OCI-LY3 (cell line): Measurements from ENCODE around the gene ARHGAP22.

Source experiments
- H2AFZ ChIP-seq: fragments of 200-600, 300-600 bp; shearing (Covaris generic); 2 replicates; pipeline ENCODE4 v1.6.0; 2014; ENCODE audit warnings: antibody characterized with exemption, low read depth, low read length
- H3K27ac ChIP-seq: fragments of 200-600, 300-600 bp; sonication (generic); 2 replicates; pipeline ENCODE4 v1.5.1; 2014; ENCODE audit warnings: mild to moderate bottlenecking, low read length, moderate library complexity, mixed read lengths
- H3K27me3 ChIP-seq: fragments of 200-600, 300-600 bp; sonication (generic); 2 replicates; pipeline ENCODE4 v1.6.1; 2014; ENCODE audit warnings: low read depth, low read length, mixed read lengths
- H3K36me3 ChIP-seq: fragments of 200-600, 300-600 bp; sonication (generic); replicated peaks from 2 replicates; pipeline ENCODE3; 2014; ENCODE audit warnings: low read depth, low read length, mixed read lengths
- H3K4me1 ChIP-seq: fragments of 300-600, 200-600 bp; sonication (generic); 2 replicates; pipeline ENCODE4 v1.6.1; 2014; ENCODE audit warnings: low read length, mixed read lengths
- H3K4me2 ChIP-seq: fragments of 200-600, 300-600 bp; sonication (generic); 2 replicates; pipeline ENCODE4 v1.6.1; 2014; ENCODE audit warnings: low read length, mixed read lengths
- H3K4me3 ChIP-seq: fragments of 300-600, 200-600 bp; sonication (generic); 2 replicates; pipeline ENCODE4 v1.5.1; 2014; ENCODE audit warnings: antibody characterized with exemption, mild to moderate bottlenecking, low read length, moderate library complexity
- H3K79me2 ChIP-seq: fragments of 300-600, 200-600 bp; shearing (Covaris generic); 2 replicates; pipeline ENCODE4 v1.6.1; 2014; ENCODE audit warnings: mild to moderate bottlenecking, low read length, mixed read lengths
- H3K9ac ChIP-seq: fragments of 300-600, 200-600 bp; shearing (Covaris generic); 2 replicates; pipeline ENCODE4 v1.6.0; 2014; ENCODE audit warnings: mild to moderate bottlenecking, low read length, moderate library complexity
- H3K9me3 ChIP-seq: fragments of 200-600, 300-600 bp; shearing (Covaris generic); 2 replicates; pipeline ENCODE4 v1.6.1; 2014; ENCODE audit warnings: low read length, mixed read lengths; ENCODE audit not compliant: insufficient read depth
- H4K20me1 ChIP-seq: fragments of 200-600, 300-600 bp; sonication (generic); 2 replicates; pipeline ENCODE4 v1.6.1; 2016; ENCODE audit warnings: low read length, mixed read lengths; ENCODE audit not compliant: insufficient read depth
- CTCF ChIP-seq: fragments of 200-600, 300-600 bp; sonication (generic); IDR thresholded peaks from 2 replicates; pipeline ENCODE4 v1.5.1; 2014; ENCODE audit warnings: antibody characterized with exemption, low read length, low read depth
- EZH2phosphoT487 ChIP-seq: fragments of 200-600 bp; shearing (Covaris generic); IDR thresholded peaks from 2 replicates; pipeline ENCODE4 v1.6.1; 2018; ENCODE audit warnings: antibody characterized with exemption, mixed run types, low read depth

ARHGAP22 gene

DNA sequence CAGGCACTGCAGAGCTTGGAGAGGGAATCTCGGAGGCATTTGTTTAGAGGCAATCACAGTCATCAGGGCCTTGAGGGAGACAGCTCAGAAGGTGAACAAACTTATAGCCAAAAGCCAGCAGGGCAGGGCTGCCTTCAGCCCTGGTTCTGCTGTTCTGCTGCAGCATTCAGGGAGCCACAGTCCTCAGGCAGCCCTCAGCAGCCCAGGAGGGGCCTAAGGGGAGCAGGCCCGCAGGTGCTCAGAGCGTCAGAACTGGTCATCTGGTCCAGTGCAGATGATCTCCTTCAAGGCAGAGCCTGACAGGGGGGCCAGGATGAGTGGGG is 84.7 kb downstream of the ARHGAP22 start:
- H3K27ac ChIP-seq: no peak overlapping the region
- TF ChIP-seq EZH2phosphoT487 (no peak), CTCF (no peak)
- H3K4me3 ChIP-seq: no peak overlapping the region
- H3K27me3 ChIP-seq: no peaks in the 10 kb centered on the region
- H3K9me3 ChIP-seq: peaks cover 10% of the 10 kb centered on the region; the same call in 1 of the 2 replicates
- H2AFZ ChIP-seq: no peak overlapping the region
- no peaks in the 10 kb centered on the region for H4K20me1 ChIP-seq
- no peak overlapping the region for H3K9ac ChIP-seq
- peaks cover 9% of the 10 kb centered on the region for H3K4me1 ChIP-seq
- no peak overlapping the region for H3K4me2 ChIP-seq
- H3K79me2 ChIP-seq: no peaks in the 10 kb centered on the region
- H3K36me3 ChIP-seq: no peaks in the 10 kb centered on the region

DNA sequence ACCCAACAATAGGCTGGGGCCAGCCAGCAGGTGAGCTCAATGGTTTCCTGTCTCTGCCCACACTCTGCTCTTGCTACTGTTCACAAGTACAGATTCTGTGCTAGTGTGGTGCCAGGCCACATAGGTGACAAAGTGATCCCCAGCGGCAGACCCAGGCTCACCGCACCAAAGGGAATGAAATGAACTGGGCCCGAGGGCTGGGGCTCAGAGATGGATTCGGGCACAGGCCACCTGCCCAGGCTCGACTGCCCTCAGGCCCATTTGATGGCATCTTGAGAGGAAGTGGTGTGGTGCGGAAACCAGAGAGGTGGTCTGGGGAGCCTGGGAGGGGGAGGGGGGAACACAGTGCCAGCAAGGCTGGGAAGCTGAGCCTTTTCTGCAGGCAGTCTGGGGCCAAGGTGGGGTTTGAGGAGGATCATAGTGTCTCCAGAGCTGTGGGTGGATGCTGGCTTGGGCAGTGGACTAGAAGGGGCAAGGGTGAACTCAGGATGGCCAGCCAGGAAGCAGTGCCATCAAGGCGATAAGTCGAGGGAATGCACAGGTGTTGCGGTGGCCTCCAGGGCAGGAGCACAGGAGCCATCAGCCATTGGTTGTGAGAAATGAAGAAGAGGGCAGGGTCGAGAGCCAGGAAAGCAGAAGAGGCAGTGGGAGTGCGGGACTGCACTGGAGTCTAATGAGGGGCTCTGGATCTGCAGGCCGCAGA is 85.2 kb downstream of the ARHGAP22 start:
- H3K27ac ChIP-seq: no peak overlapping the region
- no peak overlapping the region for H3K4me3 ChIP-seq
- H3K9ac ChIP-seq: no peak overlapping the region
- H3K79me2 ChIP-seq: no peaks in the 10 kb centered on the region
- H2AFZ ChIP-seq: no peak overlapping the region
- no peaks in the 10 kb centered on the region for H3K27me3 ChIP-seq
- TF ChIP-seq CTCF (no peak), EZH2phosphoT487 (no peak)
- no peak overlapping the region for H3K4me2 ChIP-seq
- peaks cover 9% of the 10 kb centered on the region for H3K4me1 ChIP-seq
- peaks cover 10% of the 10 kb centered on the region; the same call in 1 of the 2 replicates for H3K9me3 ChIP-seq
- H4K20me1 ChIP-seq: no peaks in the 10 kb centered on the region
- H3K36me3 ChIP-seq: no peaks in the 10 kb centered on the region

DNA sequence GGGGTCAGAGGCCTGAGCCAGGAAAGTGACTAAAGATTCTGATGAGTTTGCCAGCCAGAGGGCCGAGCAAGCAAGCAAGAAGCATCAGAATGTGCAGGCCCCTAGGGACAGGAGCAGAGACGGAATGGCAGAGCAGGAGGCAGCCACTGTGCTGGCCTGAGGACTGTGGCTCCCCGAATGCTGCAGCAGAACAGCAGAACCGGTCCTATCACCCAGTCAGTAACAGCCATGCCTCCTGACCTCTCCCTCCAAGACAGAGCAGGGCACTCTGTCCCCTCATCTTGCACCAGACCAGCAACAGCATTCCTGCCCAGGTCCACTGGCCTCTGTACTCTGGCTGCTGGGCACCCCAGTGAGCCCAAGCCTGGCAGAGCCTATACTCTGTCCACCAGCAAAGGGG is 85.9 kb downstream of the ARHGAP22 start:
- peaks cover 9% of the 10 kb centered on the region for H3K4me1 ChIP-seq
- no peaks in the 10 kb centered on the region for H3K36me3 ChIP-seq
- H2AFZ ChIP-seq: no peak overlapping the region
- H4K20me1 ChIP-seq: no peaks in the 10 kb centered on the region
- H3K4me3 ChIP-seq: no peak overlapping the region
- peaks cover 15% of the 10 kb centered on the region; the same call in 1 of the 2 replicates for H3K9me3 ChIP-seq
- no peak overlapping the region for H3K9ac ChIP-seq
- H3K27ac ChIP-seq: no peak overlapping the region
- H3K4me2 ChIP-seq: no peak overlapping the region
- H3K79me2 ChIP-seq: no peaks in the 10 kb centered on the region
- no peak for TF ChIP-seq CTCF
- no peak for TF ChIP-seq EZH2phosphoT487
- H3K27me3 ChIP-seq: no peaks in the 10 kb centered on the region

- Histone ChIP-seq H3K4me1 (peaks cover 9% of the 10 kb centered on the region), H3K27me3 (no peaks in the 10 kb centered on the region), H3K4me2 (no peak overlapping the region), H3K9me3 (peaks cover 15% of the 10 kb centered on the region), H2AFZ (no peak overlapping the region), H3K9ac (no peak overlapping the region), H3K4me3 (no peak overlapping the region), H3K36me3 (no peaks in the 10 kb centered on the region), H4K20me1 (no peaks in the 10 kb centered on the region), H3K79me2 (no peaks in the 10 kb centered on the region), H3K27ac (no peak overlapping the region)
- TF ChIP-seq CTCF (no peak), EZH2phosphoT487 (no peak)
These were observed 86.7 kb downstream of the ARHGAP22 start for GRCh38 chr10:48517911-48518811.
